T-cell (primary cell): ENCODE data around the gene TTLL11. TPM values are rescaled to one million over a fixed set of nuclear protein-coding genes. Genes with fewer than 3 reads are reported as not detected.

Source experiments
- ATAC-seq, 4 experiments: fragments of 200-7000 bp in 3 of 4; fragments of 150-1000 bp in 1 of 4; cut with Tn5 transposase; replicated peaks in 1 of 4; 1 replicate in 3 of 4; 2 replicates in 1 of 4; pipeline ENCODE4 v1.10.0; 2021; ENCODE audit warnings: moderate library complexity in 3 of 4, mild to moderate bottlenecking in 2 of 4, moderate number of reproducible peaks in 1 of 4
- CTCF ChIA-PET, 2 donors: fragments of 300-600 bp; sonication (Branson Sonifier 250); formaldehyde crosslinking; loops; one replicate each; lab custom pipeline; 2022; ENCODE audit warnings: antibody characterized with exemption in 2 of 2; lab: Charles Lee
- POLR2A ChIA-PET, 2 donors: fragments of 300-600 bp; sonication (Branson Sonifier 250); formaldehyde crosslinking; loops; one replicate each; lab custom pipeline; 2022; ENCODE audit warnings: antibody characterized with exemption in 2 of 2; lab: Charles Lee
- DNase-seq, 35 experiments: peaks; one replicate each; pipeline versions ENCODE4 v3.0.0 to v3.0.0-alpha.2; 2013 to 2023
- H3K27ac ChIP-seq: one replicate; pipeline ENCODE4 v1.5.1; 2013; ENCODE audit warnings: low read length
- H3K27me3 ChIP-seq, 2 experiments: replicated peaks in 1 of 2; 1 replicate in 1 of 2; 2 replicates in 1 of 2; pipeline versions ENCODE4 v1.6.1 to v1.7.0; 2013; ENCODE audit warnings: low read length in 1 of 2, mixed read lengths in 1 of 2; ENCODE audit not compliant: control insufficient read depth in 2 of 2, insufficient read depth in 2 of 2; ENCODE audit errors: extremely low read depth in 1 of 2
- H3K36me3 ChIP-seq, 2 donors: 1 replicate in 1 of 2; 2 replicates in 1 of 2; pipeline versions ENCODE4 v1.6.1 to v1.7.0; 2013; ENCODE audit warnings: low read length in 1 of 2; ENCODE audit not compliant: control insufficient read depth in 2 of 2, insufficient read depth in 1 of 2; ENCODE audit errors: extremely low read depth in 1 of 2
- H3K4me1 ChIP-seq, 2 experiments: 1 replicate in 1 of 2; 2 replicates in 1 of 2; pipeline versions ENCODE4 v1.6.1 to v1.7.0; 2013; ENCODE audit warnings: low read length in 2 of 2, mixed read lengths in 1 of 2; ENCODE audit not compliant: insufficient read depth in 2 of 2, control insufficient read depth in 1 of 2; ENCODE audit errors: extremely low read depth in 1 of 2
- H3K4me3 ChIP-seq, 2 donors: 1 replicate in 1 of 2; 2 replicates in 1 of 2; pipeline versions ENCODE4 v1.5.1 to v1.7.0; 2013; ENCODE audit warnings: mild to moderate bottlenecking in 2 of 2, low read length in 1 of 2, moderate library complexity in 1 of 2; ENCODE audit not compliant: control insufficient read depth in 1 of 2; ENCODE audit errors: extremely low read depth in 1 of 2
- H3K9me3 ChIP-seq: 2 replicates; pipeline ENCODE4 v1.7.0; 2013
- H3K27ac Mint-ChIP-seq, 2 donors: one replicate each; pipeline ENCODE4 v1.8.0; 2020 to 2021; ENCODE audit warnings: mild to moderate bottlenecking in 2 of 2, mixed read lengths in 2 of 2
- H3K27me3 Mint-ChIP-seq, 2 donors: one replicate each; pipeline ENCODE4 v1.8.0; 2021 to 2022; ENCODE audit warnings: mixed read lengths in 2 of 2
- H3K36me3 Mint-ChIP-seq: one replicate; pipeline ENCODE4 v1.8.0; 2021; ENCODE audit warnings: mixed read lengths
- H3K4me1 Mint-ChIP-seq, 3 donors: one replicate each; pipeline ENCODE4 v1.8.0; 2020 to 2022; ENCODE audit warnings: mixed read lengths in 3 of 3, mild to moderate bottlenecking in 1 of 3
- H3K4me3 Mint-ChIP-seq, 3 donors: one replicate each; pipeline ENCODE4 v1.8.0; 2020 to 2022; ENCODE audit warnings: mild to moderate bottlenecking in 3 of 3, mixed read lengths in 3 of 3, moderate library complexity in 3 of 3
- H3K9me3 Mint-ChIP-seq, 3 donors: one replicate each; pipeline ENCODE4 v1.8.0; 2020 to 2022; ENCODE audit warnings: mixed read lengths in 3 of 3
- WGBS: methylation state at CpG from one replicate; pipeline ENCODE4 v1.1.5; 2013; ENCODE audit warnings: missing lambda C conversion rate; ENCODE audit not compliant: insufficient coverage; 5-methylcytosine and 5-hydroxymethylcytosine counted together
- total RNA-seq, 35 experiments: library from RNA in 6 of 35; stranded (reverse) in 6 of 35; fragments of 120-200 nt in 1 of 35; gene quantifications; one replicate each; pipeline versions ENCODE4 v1.2.1 to v1.2.4 and lab custom pipeline; 2013 to 2026

Gene TTLL11
- total RNA-seq, 5 donors from 2014 or later (not counting 1 experiment from before 2014, with no cell fraction given), result 3.4 to 4.8 (median 4.6) TPM

DNA sequence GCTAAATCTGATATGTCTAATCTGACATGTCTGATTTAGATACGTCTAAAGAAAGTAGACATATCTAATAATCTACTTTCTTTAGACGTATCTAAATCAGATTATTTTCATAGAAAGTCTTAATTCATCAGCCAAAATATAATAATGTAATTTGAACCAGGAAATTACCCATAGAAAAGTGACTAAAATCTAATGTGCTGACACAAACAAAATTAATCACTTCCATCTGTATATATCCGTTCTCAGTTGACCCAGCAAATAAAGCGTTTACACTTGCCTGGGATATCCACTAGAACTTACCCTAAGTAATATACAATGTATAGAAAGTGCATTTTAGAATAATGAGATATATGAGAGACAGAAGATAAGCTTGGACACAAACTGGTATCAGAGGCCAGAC, 56.7 kb downstream of the TTLL11 start:
- Histone ChIP-seq H3K36me3 (peaks cover 0 to 9% of the 10 kb centered on the region in 2 donors), H3K4me1 (no peaks in the 10 kb centered on the region), H3K9me3 (no peaks in the 10 kb centered on the region), H3K27ac (no peak overlapping the region), H3K27me3 (no peaks in the 10 kb centered on the region), H3K4me3 (no peak overlapping the region)
- Mint-ChIP-seq H3K4me1 (peaks cover 0 to 4% (median 0%) of the 10 kb centered on the region in 3 donors), H3K27me3 (no peaks in the 10 kb centered on the region), H3K36me3 (peaks cover 62% of the 10 kb centered on the region), H3K27ac (no peak overlapping the region), H3K9me3 (no peaks in the 10 kb centered on the region), H3K4me3 (no peak overlapping the region)
- ATAC-seq, result no peak
- POLR2A ChIA-PET, result interaction anchor here in 1 of 2 donors (1.0 kb wide), 1 partner anchor 439 kb away, joined by 4 read pairs; no protein-coding TSS in a partner anchor
- CTCF ChIA-PET, result no interaction called here
- DNase-seq, result no peak
- no CpG with 5 or more reads among the region's 4 CpGs for WGBS

DNA sequence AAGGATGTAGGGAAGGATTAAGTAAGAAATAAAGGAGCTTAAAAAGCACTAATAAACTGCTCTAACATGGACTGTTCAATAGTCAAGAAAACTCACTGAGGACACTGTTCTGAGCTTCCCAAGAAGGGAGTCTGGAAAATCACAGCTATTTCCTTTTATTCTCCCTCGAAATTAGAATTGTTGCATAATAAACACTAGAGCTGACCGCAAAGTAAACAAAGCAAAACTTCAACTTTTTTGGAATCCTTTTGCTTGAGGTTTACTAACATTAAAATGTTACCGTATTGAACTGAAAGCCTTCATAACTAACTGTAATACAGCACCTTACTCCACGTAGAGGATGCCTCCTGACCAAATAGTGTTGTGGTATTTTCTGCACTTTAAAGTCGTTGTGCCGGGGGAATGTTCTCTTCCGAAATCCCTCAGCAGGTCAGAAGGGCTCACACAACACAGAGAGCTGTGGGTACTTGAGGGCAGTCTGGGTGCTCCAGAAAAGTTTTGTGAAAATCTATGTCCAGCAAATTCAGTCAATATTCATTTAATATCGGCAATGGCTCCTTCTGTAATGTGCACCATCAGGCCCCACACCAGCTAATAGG, 59.2 kb downstream of the TTLL11 start:
- DNase-seq (no peak), ATAC-seq (no peak)
- WGBS, result 100% methylated on average over 1 of the region's 8 CpGs
- H3K4me3 Mint-ChIP-seq, result no peak overlapping the region
- Histone ChIP-seq H3K27ac (no peak overlapping the region), H3K4me1 (no peaks in the 10 kb centered on the region), H3K36me3 (peaks cover 0 to 9% of the 10 kb centered on the region in 2 donors), H3K27me3 (no peaks in the 10 kb centered on the region), H3K9me3 (no peaks in the 10 kb centered on the region), H3K4me3 (no peak overlapping the region)
- H3K27me3 Mint-ChIP-seq, result no peaks in the 10 kb centered on the region
- ChIA-PET CTCF (no interaction called here), POLR2A (no interaction called here)
- H3K4me1 Mint-ChIP-seq, result no peaks in the 10 kb centered on the region
- no peaks in the 10 kb centered on the region for H3K9me3 Mint-ChIP-seq
- H3K36me3 Mint-ChIP-seq, result peaks cover 60% of the 10 kb centered on the region
- no peak overlapping the region for H3K27ac Mint-ChIP-seq

DNA sequence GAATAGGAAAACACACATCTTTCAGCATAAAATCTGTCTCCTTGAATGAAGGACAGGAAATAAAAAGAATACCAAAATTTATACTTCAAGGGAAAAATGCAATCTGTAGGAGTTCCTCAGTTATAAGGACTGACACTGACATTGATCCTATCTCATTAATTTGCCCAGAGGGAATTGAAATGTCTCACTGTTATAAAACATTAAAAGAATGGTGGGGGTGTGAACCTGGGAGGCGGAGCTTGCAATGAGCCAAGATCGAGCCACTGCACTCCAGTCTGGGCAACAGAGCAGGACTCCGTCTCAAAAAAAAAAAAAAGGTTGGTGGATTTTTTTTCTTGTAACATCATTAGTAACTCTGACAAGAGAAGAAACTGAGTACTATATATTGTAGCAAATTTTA, 60.8 kb downstream of the TTLL11 start:
- ChIA-PET POLR2A (no interaction called here), CTCF (interaction anchor here in 1 of 2 donors (0.6 kb wide), 1 partner anchor 528 kb away, joined by 4 read pairs; no protein-coding TSS in a partner anchor)
- H3K36me3 Mint-ChIP-seq, result peaks cover 58% of the 10 kb centered on the region
- no peaks in the 10 kb centered on the region for H3K4me1 ChIP-seq
- DNase-seq (no peak), ATAC-seq (no peak)
- no peak overlapping the region for H3K27ac ChIP-seq
- peaks cover 0 to 3% of the 10 kb centered on the region in 2 donors for H3K36me3 ChIP-seq
- no peak overlapping the region for H3K4me3 Mint-ChIP-seq
- H3K9me3 ChIP-seq, result peaks cover 2% of the 10 kb centered on the region
- no peaks in the 10 kb centered on the region for H3K27me3 Mint-ChIP-seq
- WGBS, result no CpG with 5 or more reads among the region's 3 CpGs
- H3K27ac Mint-ChIP-seq, result no peak overlapping the region
- no peaks in the 10 kb centered on the region for H3K4me1 Mint-ChIP-seq
- H3K27me3 ChIP-seq, result no peaks in the 10 kb centered on the region
- H3K4me3 ChIP-seq, result no peak overlapping the region
- peaks cover 0 to 8% (median 6%) of the 10 kb centered on the region in 3 donors for H3K9me3 Mint-ChIP-seq

DNA sequence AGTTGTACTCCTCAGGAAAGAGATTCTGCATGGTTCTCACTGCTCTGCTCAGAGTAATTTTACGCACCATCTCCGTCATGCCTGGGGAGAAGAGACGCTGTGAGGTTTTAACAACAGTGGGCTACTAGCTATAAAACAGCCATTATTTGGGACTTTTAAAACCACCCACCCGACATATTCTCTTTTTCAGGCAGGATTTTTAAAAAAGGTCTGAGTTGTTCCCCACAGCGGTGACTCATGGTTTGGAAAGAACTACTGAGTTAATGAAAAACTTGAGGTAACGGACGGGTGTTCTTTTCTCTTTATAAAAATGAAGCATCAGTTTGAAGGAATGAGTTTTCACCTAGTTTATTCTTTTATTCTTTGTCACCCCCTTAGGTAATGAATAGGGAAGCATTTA, 61.3 kb downstream of the TTLL11 start:
- Mint-ChIP-seq H3K27me3 (no peaks in the 10 kb centered on the region), H3K4me1 (no peaks in the 10 kb centered on the region), H3K9me3 (peaks cover 0 to 8% (median 6%) of the 10 kb centered on the region in 3 donors), H3K27ac (no peak overlapping the region), H3K4me3 (no peak overlapping the region), H3K36me3 (peaks cover 57% of the 10 kb centered on the region)
- WGBS, result no CpG with 5 or more reads among the region's 7 CpGs
- no peak overlapping the region for H3K4me3 ChIP-seq
- ATAC-seq (no peak), DNase-seq (no peak)
- no peaks in the 10 kb centered on the region for H3K27me3 ChIP-seq
- H3K9me3 ChIP-seq, result peaks cover 2% of the 10 kb centered on the region
- H3K36me3 ChIP-seq, result no peaks in the 10 kb centered on the region
- no peaks in the 10 kb centered on the region for H3K4me1 ChIP-seq
- no peak overlapping the region for H3K27ac ChIP-seq
- POLR2A ChIA-PET, result no interaction called here
- CTCF ChIA-PET, result no interaction called here

DNA sequence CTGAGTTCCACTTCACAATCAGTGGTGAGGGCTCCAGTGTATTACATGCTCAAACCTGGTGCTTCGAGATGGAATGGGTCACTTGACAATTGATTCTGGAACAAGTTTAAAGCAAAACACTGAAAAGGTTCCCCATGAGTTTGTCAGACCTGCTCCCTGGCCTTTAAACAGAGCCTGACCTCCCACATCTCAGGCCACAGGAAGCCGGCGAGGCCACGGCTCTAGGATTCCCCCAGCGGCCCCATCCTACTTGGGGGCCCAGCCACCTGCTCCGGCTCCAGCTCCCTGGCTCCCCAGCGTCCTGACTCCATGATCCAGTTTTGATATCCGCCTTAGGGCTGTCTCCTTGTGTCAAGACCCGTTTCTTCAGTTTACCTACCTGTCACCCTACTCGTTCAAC, 62.0 kb downstream of the TTLL11 start:
- no peak for ATAC-seq
- Histone ChIP-seq H3K36me3 (no peaks in the 10 kb centered on the region), H3K4me1 (no peaks in the 10 kb centered on the region), H3K27ac (no peak overlapping the region), H3K4me3 (no peak overlapping the region), H3K9me3 (peaks cover 2% of the 10 kb centered on the region), H3K27me3 (no peaks in the 10 kb centered on the region)
- ChIA-PET CTCF (interaction anchor here in 1 of 2 donors (0.6 to 1.0 kb wide), 2 partner anchors 35 to 311 kb away, joined by 3 to 5 read pairs; no protein-coding TSS in a partner anchor), POLR2A (no interaction called here)
- H3K4me1 Mint-ChIP-seq, result no peaks in the 10 kb centered on the region
- H3K9me3 Mint-ChIP-seq, result peaks cover 0 to 8% (median 6%) of the 10 kb centered on the region in 3 donors
- no peak overlapping the region for H3K27ac Mint-ChIP-seq
- no peaks in the 10 kb centered on the region for H3K27me3 Mint-ChIP-seq
- WGBS, result 86% methylated on average over 10 of the region's 10 CpGs
- DNase-seq, result no peak
- H3K4me3 Mint-ChIP-seq, result no peak overlapping the region
- peaks cover 62% of the 10 kb centered on the region for H3K36me3 Mint-ChIP-seq

DNA sequence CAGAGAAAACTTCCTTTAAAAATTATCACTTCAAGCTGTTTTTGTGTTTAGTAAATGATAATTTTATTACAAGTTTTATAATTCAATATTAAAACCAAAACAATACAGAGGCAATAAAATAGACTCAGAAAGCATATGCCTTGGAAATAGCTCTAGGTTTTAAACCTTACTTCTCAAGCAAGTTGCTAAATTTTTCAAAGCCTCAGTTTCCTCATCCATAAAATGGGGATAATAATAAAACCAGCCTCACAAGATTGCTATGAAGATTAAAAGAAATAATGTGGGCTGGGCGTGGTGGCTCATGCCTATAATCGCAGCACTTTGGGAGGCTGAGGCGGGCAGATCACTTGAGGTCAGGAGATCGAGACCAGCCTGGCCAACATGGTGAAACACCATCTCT, 62.8 kb downstream of the TTLL11 start:
- Histone ChIP-seq H3K9me3 (peaks cover 2% of the 10 kb centered on the region), H3K36me3 (no peaks in the 10 kb centered on the region), H3K4me1 (no peaks in the 10 kb centered on the region), H3K27ac (no peak overlapping the region), H3K4me3 (no peak overlapping the region), H3K27me3 (no peaks in the 10 kb centered on the region)
- no peak for DNase-seq
- Mint-ChIP-seq H3K27ac (no peak overlapping the region), H3K4me3 (no peak overlapping the region), H3K9me3 (peaks cover 0 to 8% (median 6%) of the 10 kb centered on the region in 3 donors), H3K27me3 (no peaks in the 10 kb centered on the region), H3K36me3 (peaks cover 63% of the 10 kb centered on the region), H3K4me1 (no peaks in the 10 kb centered on the region)
- no peak for ATAC-seq
- CTCF ChIA-PET, result interaction anchor here in 1 of 2 donors (0.6 to 1.0 kb wide), 2 partner anchors 36 to 312 kb away, joined by 3 to 5 read pairs; no protein-coding TSS in a partner anchor
- POLR2A ChIA-PET, result no interaction called here
- WGBS, result no CpG with 5 or more reads among the region's 4 CpGs
